Measurements from ENCODE around the gene YAP1.

GRCh38 chr11:102188488-102188887 is 78.2 kb downstream of the YAP1 start:
- no peak for TF ChIP-seq POLR2AphosphoS5 (IDR thresholded peaks at IDR 0.05; ENCODE audit: low read depth, low read length)
- no peak for TF ChIP-seq TAF1 (IDR thresholded peaks at IDR 0.05; ENCODE audit: borderline replicate concordance, low read depth, low read length)

All from GM12892 (cell line).